HG03108 (cell line): Measurements from ENCODE around the gene DCBLD1.
"Not testable (repeated sequence)": the region's sequence is repeated elsewhere in the genome, so short reads cannot be mapped to it uniquely, and the experiment has no call there.

Experiments
- ATAC-seq: cut with Tn5 transposase; IDR thresholded peaks from one replicate; pipeline ENCODE4 v1.9.1; 2021; ENCODE audit warnings: moderate library complexity; ENCODE audit not compliant: unreplicated experiment

Gene DCBLD1

GRCh38 chr6:117497237-117497636 lies 14.8 kb downstream of the DCBLD1 start:
- no peak for ATAC-seq

- ATAC-seq, result peak; percentile 47
These were observed 15.7 kb downstream of the DCBLD1 start for GRCh38 chr6:117498159-117498558.

DNA sequence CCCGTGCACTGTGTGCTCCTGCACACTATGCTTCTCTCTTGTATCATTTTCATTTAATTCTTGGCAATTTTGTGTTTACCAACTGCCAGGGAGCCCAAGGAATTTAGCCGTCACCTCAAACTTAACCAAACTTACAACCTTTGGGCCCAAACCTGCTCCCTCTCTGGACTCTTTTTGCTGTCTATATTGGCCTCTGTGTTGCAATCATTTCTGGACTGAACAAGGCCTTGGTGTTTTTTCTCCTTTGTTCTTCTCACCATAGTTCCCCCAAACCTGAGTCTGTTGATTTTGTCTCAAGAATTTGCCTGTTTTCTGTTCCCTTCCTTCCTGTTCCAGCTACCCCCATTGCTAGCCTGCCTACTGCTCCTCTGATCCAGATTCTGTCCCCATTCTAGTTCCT lies 19.2 kb downstream of the DCBLD1 start:
- no peak for ATAC-seq

- no peak for ATAC-seq
These were observed 20.1 kb downstream of the DCBLD1 start for GRCh38 chr6:117502580-117502979.

DNA sequence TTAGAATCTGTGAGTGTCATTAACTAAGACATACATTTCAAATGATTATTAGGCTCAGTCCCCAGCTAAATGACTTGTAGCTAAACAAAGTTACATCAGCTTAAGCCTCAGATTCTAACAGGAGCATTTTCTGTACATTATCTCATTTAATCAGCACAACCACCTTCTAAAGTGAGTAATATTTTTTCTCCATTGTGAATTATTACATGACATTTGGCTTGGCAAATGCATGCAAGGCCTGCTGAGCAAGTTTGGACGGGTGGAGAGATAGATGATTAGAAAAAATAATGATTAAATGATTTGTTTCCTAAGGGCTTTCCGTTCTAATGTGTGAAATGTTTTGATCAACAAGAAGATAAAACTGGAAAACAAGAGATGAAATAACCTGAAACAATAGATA lies 20.7 kb downstream of the DCBLD1 start:
- no peak for ATAC-seq

DNA sequence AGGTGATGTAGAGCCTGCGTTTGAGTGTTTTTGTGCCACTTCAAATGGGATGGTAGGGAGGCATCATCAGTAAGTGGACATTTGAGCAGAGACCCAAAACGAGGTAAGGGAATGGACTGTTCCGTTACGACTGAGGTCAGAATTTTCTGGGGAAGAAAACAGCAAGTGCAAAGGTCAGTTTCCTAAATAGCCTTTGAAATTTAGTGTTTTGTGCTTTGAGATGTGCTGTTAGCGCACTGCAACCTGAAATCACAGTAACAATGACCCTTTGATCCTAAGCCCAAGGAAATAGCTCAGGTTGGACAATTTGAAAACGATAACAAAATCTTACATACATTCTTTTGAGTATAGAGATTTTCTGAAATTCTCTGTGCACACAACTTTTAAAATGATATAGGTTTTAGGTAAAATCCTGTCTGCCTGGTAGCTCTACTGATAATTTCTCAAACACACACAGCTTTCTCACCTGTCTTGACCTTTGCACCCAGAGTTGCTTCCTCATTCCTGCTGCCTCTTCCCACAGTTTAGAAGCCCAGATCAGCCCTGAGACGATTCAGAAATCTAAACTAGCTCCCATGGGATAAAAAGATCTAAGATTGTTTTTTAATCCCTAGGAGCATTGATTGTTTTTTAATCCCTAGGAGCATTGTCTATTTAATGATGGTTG lies 22.1 kb downstream of the DCBLD1 start:
- ATAC-seq, result no peak

GRCh38 chr6:117505311-117505710 lies 22.8 kb downstream of the DCBLD1 start:
- ATAC-seq, result no peak

DNA sequence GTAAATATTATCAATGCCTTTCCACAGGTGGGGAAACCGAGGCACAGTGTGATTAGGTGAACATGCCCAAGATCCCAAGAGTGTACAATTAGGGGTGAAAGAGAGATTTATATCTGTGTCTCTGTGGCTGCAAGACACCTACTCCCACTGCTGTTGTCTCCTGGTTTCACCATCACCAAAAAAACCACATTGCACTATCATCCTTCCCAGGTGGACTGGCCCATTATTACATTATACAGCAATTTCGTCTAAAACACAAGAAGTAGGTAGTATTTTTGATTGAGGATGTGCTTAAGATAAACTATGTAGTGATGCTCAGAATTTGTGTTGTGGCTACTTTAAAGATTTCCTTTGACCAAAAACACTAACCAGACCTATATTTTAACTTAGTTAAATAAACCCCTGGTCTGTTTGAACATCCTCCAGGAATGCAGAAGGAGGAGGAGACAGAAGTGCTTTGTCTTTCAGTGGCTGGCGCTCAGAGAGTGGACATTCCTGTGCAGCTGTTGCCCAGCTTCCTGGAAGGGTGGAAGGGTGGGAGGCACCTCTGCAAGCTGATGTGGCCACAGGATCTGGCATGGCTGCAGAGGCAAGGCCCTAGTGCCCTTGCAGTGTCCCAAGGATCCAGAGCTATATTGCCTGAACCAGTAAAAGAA lies 23.8 kb downstream of the DCBLD1 start:
- ATAC-seq, result no peak

DNA sequence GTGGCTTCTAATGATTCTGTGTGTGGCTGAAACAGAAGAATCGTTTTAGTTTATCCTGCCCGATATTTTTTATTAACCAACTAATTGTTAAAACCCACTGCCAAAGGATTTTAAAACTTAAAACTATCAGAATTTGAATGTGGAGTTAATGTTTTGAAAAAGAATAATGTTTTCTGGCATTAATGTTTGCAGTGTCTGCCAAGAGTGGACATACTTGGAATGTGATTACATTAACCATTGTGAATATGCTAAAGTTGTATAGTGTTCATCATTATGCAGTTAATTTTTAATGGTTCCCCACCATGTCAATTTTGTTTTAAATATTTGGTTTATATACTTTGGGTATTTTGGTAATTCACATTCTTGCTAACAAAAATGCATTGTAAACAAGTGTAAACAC lies 24.4 kb downstream of the DCBLD1 start:
- no peak for ATAC-seq

GRCh38 chr6:117508450-117508971 lies 26.0 kb downstream of the DCBLD1 start:
- no peak for ATAC-seq

DNA sequence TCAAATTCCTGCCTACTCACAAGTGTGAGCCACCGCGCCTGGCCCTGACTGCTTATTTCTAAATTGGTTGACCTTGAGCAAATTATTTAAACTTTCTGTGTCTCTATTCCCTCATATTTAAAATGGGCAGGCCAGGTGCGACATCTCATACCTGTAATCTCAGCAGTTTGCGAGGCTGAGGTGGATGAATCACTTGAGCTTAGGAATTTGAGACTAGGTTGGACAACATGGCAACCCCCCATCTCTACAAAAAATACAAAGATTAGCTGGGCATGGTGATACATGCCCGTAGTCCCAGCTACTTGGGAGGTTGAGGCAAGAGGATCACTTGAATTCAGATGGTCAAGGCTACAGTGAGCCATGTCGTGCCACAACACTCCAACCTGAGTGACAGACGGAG lies 26.5 kb downstream of the DCBLD1 start:
- ATAC-seq, result no peak

- no peak for ATAC-seq
These were observed 29.8 kb downstream of the DCBLD1 start for GRCh38 chr6:117512056-117512828.

DNA sequence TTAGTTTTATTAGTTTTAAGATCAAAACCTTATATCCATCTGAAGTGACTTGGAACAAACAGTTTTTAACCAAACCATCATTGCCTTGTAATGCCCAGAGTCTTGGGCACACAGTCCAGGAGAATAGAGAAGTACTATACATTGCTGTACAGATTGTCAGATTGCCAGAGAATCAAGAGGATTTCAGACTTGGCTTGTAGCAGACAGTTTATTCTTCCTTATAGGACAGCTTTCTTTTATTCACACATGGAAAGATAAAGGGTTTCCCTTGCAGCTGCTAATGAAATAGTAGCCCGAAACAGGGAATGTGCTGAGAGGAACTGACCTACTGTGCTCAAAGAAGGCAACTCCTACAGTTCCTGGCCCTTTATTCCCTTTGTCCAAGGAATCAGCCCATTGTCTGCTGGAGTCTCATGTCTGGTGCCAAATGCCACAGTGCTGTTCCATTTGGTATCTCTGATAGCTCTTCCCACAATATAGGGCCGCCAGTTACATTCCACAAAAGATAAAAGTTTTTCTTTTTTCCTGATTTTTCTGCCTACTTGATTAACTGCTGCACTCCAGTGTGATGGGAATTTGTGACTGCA lies 30.6 kb downstream of the DCBLD1 start:
- ATAC-seq, result no peak

GRCh38 chr6:117513778-117514365 lies 31.4 kb downstream of the DCBLD1 start:
- no peak for ATAC-seq

DNA sequence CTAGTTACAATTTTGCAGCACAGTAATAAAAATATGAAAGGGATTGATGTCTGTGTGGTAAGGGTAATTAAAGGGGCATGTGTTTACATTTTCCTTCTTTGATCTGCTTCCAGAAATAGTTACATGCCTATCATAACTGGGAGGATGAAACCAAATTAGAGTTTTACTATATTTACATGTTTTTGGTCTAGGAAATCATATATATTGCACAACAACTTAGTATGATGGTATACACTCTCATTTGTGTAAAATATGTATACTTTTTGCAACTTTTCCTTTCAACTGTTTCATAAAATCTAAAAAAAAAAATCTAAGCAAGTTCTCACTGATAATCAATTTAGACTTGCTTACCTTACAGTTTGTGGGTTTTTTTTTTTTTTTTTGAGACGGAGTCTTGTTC lies 32.2 kb downstream of the DCBLD1 start:
- no peak for ATAC-seq

GRCh38 chr6:117515326-117515725 lies 32.9 kb downstream of the DCBLD1 start:
- no peak for ATAC-seq

GRCh38 chr6:117517995-117518394 lies 35.5 kb downstream of the DCBLD1 start:
- ATAC-seq, result not testable (repeated sequence)

DNA sequence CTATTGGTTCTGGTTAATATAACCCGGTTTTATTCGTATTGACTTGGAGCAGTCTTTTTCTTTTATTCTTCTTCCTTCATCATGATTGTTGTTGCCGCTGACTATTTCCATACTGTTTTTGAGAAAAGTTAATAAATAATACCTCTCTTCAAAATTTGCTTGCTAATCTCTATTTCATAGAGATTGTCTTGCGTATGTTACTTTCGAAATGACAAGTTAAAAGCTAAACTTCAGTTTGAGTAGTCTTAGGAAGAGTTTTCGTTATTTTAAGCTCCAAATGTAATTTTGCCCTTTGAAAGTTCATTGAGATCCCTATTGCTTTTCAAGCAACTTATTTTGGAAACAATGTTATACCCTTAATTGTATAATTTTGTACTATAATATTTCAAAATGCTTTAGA lies 36.4 kb downstream of the DCBLD1 start:
- ATAC-seq, result no peak

GRCh38 chr6:117520603-117521395 lies 38.3 kb downstream of the DCBLD1 start:
- ATAC-seq, result no peak

DNA sequence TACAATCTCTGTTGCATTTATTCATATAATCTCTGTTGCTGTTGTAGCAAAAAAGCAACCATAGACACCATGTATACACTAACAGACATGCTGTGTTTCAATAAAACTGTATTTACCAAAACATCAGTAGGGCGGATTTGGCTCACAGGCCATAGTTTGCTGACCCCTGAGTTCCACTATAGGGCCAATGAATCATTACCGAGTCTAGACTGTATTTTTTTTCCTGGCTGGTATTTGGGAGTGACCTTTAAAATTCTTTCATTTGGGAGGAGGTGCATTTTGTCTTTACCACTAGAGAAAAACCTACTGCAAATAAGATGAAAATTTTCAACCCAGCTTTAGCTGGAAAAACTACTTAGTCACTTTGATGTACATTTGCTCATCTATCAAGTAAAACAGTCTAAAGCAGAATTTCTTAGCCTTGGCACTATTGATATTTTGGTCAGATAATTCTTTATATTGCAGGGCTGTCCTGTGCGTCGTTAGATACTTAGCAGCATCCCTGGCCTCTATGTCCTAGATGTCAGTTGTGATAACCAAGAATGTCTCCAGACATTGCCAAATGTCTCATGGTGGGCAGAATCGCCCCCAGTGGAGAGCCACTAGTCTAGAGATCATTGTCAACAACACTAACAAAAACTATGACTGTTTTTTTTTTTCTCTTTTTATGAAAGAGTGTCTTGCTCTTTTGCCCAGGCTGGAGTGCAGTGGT lies 39.5 kb downstream of the DCBLD1 start:
- no peak for ATAC-seq
